H1 (cell line): Measurements from ENCODE around the gene MARCKS. TPM values are rescaled to one million over a fixed set of nuclear protein-coding genes. Genes with fewer than 3 reads are reported as not detected.

ENCODE experiments used
- CTCF ChIP-seq, 3 experiments: IDR thresholded peaks; 1 replicate in 2 of 3; 2 replicates in 1 of 3; pipeline versions ENCODE4 v1.5.1 to v1.6.1; 2011; ENCODE audit warnings: low read length in 3 of 3, mild to moderate bottlenecking in 3 of 3, inconsistent platforms in 2 of 3, low read depth in 1 of 3, moderate library complexity in 1 of 3; ENCODE audit not compliant: insufficient read depth in 1 of 3; ENCODE audit errors: control extremely low read depth in 1 of 3
- GABPA ChIP-seq: IDR thresholded peaks from 2 replicates; pipeline ENCODE4 v1.6.1; 2011; ENCODE audit warnings: mild to moderate bottlenecking, low read length, moderate library complexity, borderline replicate concordance; ENCODE audit not compliant: insufficient read depth
- HDAC2 ChIP-seq, 2 experiments: fragments of 300-600 bp in 1 of 2; sonication (generic) in 1 of 2; IDR thresholded peaks; 2 replicates each; pipeline ENCODE4 v1.6.1; 2011 to 2012; ENCODE audit warnings: low read depth in 2 of 2, low read length in 2 of 2, mild to moderate bottlenecking in 2 of 2, moderate library complexity in 2 of 2, borderline replicate concordance in 1 of 2, inconsistent platforms in 1 of 2
- JUND ChIP-seq: IDR thresholded peaks from 2 replicates; pipeline ENCODE4 v1.6.1; 2011; ENCODE audit warnings: mild to moderate bottlenecking, improper control_type of control experiment, low read length
- NANOG ChIP-seq: IDR thresholded peaks from 2 replicates; pipeline ENCODE4 v1.6.1; 2011; ENCODE audit warnings: low read length, low read depth, mild to moderate bottlenecking, inconsistent platforms; ENCODE audit not compliant: insufficient read depth, poor library complexity, severe bottlenecking
- polyA plus RNA-seq, 7 experiments: library from polyadenylated mRNA; depleted of rRNA in 3 of 7; stranded (reverse) in 5 of 7; unstranded in 2 of 7; fragments of >200 nt in 5 of 7; fragments of 200-250 nt in 2 of 7; gene quantifications; 1 replicate in 5 of 7; 2 replicates in 1 of 7; 4 replicates in 1 of 7; pipeline versions ENCODE4 v1.2.1 to v1.2.3, GENCODE V29; 2011 to 2013; ENCODE audit warnings: missing spikeins in 2 of 7, mixed read lengths in 2 of 7
- total RNA-seq: library from RNA; stranded (reverse); fragmentation: NEBNext Ultra II Directional; extraction: Animal tissue kit (Norgen Biotek cat#: 25700); gene quantifications from 2 replicates; pipeline ENCODE4 v1.2.1, GENCODE V29; 2021

MARCKS gene
- total and polyA plus RNA-seq, 2 of the 8 experiments (the other 6 are each of a cell fraction or from before 2014, with no cell fraction given) = 26.6 to 111 TPM

GRCh38 chr6:113854531-113855499, 2.3 kb upstream of the MARCKS start (continued):
- TF ChIP-seq HDAC2 (IDR thresholded peaks at IDR 0.05; ENCODE audit: borderline replicate concordance in 1 of 2, low read depth in 2 of 2, low read length in 2 of 2) = 0 out of 4 replicates have a peak, but pooled peaks of 1 of the 2 experiments have one; percentile 51
- peak in 1 of 3 experiments; percentile 14; a peak in 1 of 4 replicates for TF ChIP-seq CTCF (IDR thresholded peaks at IDR 0.05; ENCODE audit: control extremely low read depth in 1 of 3, insufficient read depth in 1 of 3, low read depth in 1 of 3, low read length in 3 of 3)
- no peak for TF ChIP-seq JUND
- no peak for TF ChIP-seq GABPA
- no peak for TF ChIP-seq NANOG
